Kasumi-1 (cell line): Measurements from ENCODE around the gene SIM2.
A peak's percentile ranks its signal among the peaks of the same experiment; 100 is the strongest.
"Not testable (repeated sequence)": the region's sequence is repeated elsewhere in the genome, so short reads cannot be mapped to it uniquely, and the experiment has no call there.

Experiments
- DNase-seq, 2 experiments: peaks; one replicate each; lab custom pipeline; 2025; lab: John Stamatoyannopoulos, UW

SIM2 gene

GRCh38 chr21:36698981-36699545, at the start of gene SIM2:
TSS of gene SIM2 (plus strand) at chr21:36699115. CDS start at chr21:36699747, 632 bp downstream.
- DNase-seq = peak; percentile 36 to 40

GRCh38 chr21:36654324-36654723, 44.6 kb upstream of the SIM2 start:
- no peak for DNase-seq

DNA sequence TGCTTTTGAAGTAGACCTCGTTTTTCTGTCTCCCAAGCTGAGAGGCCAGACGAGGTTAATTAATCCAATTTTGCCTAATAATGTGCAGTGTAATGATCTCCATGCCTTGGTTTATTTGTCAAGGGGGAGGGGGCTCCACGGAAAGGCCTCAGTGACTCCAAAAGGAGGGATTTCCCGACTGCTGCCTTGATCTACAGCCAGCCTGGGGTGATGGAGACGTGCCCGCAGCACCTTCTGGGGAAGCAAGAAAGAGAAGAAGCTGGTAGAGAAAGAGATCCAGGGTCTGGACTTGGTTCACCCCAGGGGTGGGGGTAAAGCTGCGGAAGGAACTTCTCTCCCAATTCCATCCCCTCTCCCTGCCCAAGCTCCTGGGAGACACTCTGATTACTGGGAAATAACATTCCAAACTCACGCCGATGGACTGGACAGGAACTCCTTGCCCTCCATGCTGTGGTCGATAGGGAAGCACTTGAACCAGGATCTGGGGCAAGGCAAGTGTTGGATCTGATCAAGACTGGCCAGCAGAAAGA, 44.1 kb upstream of the SIM2 start:
- no peak for DNase-seq

- no peak for DNase-seq
These were observed 42.8 kb upstream of the SIM2 start for GRCh38 chr21:36656138-36656537.

DNA sequence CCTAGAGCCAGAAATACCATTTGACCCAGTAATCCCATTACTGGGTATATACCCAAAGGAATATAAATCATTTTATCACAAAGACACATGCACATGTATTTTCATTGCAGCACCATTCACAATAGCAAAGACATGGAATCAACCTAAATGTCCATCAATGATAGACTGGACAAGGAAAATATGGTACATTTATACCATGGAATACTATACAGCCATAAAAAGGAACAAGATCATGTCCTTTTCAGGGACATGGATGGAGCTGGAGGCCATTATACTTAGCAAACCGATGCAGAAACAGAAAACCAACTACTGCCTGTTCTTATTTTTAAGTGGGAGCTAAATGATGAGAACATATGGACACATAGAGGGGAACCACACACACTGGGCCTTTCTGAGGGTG, 41.6 kb upstream of the SIM2 start:
- not testable (repeated sequence) for DNase-seq

DNA sequence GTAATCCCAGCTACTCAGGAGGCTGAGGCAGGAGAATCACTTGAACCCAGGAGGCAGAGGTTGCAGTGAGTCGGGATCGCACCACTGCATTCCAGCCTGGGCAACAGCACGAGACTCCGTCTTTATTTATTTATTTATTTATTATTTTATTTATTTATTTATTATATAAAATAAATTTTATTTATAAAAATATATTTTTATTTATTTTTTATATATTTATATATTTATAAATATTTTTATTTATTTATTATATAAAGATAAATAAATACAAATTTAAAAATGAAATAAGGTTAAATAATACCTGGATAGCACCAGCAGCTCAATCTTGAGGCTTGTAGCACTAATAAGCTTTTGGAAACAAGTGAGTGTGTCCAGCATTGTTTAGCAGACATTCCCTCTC, 40.9 kb upstream of the SIM2 start:
- DNase-seq = no peak

DNA sequence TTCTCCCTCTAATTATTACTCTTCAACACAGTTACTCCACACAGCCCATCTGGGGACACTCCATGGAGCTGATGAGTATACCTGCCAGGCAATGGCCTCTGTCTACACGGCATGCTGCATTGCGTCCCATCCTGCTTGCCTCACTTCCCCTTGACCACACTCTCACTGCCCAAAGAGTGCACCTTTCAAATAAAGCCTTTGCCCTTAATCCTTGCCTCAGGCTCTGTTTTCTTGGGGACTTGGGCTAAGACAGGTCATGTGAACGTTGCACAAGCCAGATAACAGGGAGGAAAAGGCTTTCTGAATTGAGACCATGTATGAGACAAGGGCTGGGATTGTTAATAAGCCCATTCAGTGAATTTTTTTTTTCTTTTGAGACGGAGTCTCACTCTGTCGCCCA, 40.0 kb upstream of the SIM2 start:
- no peak for DNase-seq

DNA sequence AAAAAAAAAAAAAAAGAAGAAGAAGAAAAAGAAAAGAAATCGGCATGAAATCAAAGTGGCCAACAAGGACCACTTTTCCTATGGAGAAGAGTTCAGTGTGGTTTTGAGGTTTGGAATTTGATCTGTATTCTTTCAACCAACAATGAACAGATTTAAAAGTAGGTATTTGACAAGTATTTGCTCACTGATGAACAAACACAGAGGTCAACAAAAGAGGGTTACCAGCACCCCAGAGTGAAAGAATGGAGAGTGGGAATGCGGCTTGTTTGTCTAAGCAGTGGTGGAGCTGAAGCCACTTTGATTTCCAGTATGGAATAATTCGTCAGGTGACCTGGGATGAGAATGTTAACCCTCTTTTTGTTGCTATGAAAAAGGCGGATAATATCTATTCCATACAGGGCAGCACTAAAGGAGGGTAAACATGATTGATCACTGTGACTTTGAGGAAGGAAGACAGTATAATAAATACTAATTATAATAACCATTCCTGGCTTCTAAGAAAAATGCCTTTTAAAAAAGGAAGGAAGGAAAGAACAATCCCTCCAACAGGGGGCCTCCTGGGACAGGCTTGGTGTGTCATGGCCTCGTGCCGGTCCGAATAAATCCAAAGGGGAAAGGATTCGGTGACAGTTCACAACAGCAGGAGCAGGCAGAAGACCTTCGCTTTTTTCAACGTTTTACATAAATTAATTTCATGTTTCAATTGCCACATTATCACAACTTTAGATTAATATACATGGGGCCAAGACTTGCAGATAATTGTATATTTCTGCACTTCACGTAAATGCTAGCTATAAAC, 37.2 kb upstream of the SIM2 start:
- DNase-seq = peak in 1 of 2 experiments; percentile 9

DNA sequence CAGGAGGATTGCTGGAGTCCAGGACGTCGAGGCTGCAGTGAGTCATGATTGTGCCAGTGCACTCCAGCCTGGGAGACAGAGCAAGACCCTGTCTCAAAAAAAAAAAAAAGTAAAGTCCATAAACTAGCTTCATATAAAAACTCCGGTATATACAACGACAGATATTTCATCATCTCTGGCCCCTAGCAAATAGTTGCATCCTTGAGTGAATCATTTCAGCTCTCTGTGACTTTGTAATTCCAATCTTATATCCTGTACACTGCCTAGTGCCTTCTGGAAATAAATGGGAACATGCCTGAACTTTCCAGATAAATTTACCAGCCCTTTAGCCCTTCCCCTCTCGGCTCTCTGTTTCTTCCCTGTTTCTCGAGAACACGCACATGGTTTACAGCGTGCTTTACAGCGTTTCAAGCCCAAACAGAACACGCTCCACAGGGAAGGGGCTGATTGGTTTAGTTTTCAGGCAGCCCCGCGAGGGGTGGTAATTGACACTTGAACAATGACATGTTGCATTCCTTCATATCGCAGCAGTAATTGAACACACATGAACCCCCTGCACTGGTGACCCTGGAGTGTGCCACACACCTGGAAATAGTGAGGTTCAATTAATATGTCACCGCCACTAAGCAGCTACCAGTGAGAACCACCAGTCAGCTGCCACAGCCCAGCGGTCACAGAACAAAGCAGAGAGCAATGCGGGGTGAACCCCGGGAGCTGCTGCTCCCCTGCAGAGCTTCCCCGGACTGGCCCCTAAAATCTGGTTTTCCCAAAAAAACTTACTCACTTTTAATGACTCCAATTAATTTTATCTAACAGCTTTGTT, 35.7 kb upstream of the SIM2 start:
- no peak for DNase-seq

- no peak for DNase-seq
These were observed 34.3 kb upstream of the SIM2 start for GRCh38 chr21:36664662-36664990.

DNA sequence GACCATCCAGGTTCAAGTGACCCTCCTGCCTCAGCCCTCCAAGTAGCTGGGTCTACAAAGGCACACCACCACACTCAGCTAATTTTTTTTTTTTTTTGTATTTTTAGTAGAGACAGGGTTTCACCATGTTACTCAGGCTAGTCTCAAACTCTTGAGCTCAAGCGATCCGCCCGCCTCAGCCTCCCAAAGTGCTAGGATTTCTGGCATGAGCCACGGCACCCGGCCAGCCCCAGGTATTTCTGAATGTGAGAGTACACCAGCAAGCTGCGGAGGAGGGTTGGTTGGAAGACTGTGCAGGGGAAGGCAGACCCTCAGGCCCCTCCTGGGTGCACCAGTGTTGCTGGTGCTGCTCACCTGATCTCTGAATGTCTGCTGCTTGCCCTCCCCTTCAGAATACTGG, 33.1 kb upstream of the SIM2 start:
- no peak for DNase-seq

- no peak for DNase-seq
These were observed 30.2 kb upstream of the SIM2 start for GRCh38 chr21:36668713-36669112.

GRCh38 chr21:36671836-36672235, 27.1 kb upstream of the SIM2 start:
- no peak for DNase-seq

GRCh38 chr21:36672296-36672695, 26.6 kb upstream of the SIM2 start:
- not testable (repeated sequence) for DNase-seq

GRCh38 chr21:36672737-36673136, 26.2 kb upstream of the SIM2 start:
- no peak for DNase-seq

- DNase-seq = no peak
These were observed 22.6 kb upstream of the SIM2 start for GRCh38 chr21:36676039-36676950.

- no peak for DNase-seq
These were observed 21.5 kb upstream of the SIM2 start for GRCh38 chr21:36677443-36677842.

- DNase-seq = no peak
These were observed 20.4 kb upstream of the SIM2 start for GRCh38 chr21:36678538-36678937.

GRCh38 chr21:36681117-36681631, 17.7 kb upstream of the SIM2 start:
- DNase-seq = no peak

GRCh38 chr21:36684957-36685714, 13.8 kb upstream of the SIM2 start:
- no peak for DNase-seq

- DNase-seq = no peak
These were observed 12.0 kb upstream of the SIM2 start for GRCh38 chr21:36686955-36687354.
